Subcutaneous adipose tissue (tissue), 4 donors: Measurements from ENCODE around the gene GAK. TPM values are rescaled to one million over a fixed set of nuclear protein-coding genes. Genes with fewer than 3 reads are reported as not detected.

ENCODE experiments used
- total RNA-seq, 4 donors: library from RNA; depleted of rRNA; stranded (reverse); fragments of >200 nt; gene quantifications; one replicate each; pipeline ENCODE4 v1.1.0, GENCODE V29; 2016
- TF ChIP-seq, protein P1 (sequence below): fragments of 450-650 bp; IDR thresholded peaks from one replicate; pipeline ENCODE4 v1.5.1; 2016; ENCODE audit warnings: low read depth, mild to moderate bottlenecking, control low read depth, antibody characterized with exemption, moderate library complexity

The GAK gene
- total RNA-seq, 4 donors from 2014 or later, result 37.3 to 124 (median 58.7) TPM

DNA sequence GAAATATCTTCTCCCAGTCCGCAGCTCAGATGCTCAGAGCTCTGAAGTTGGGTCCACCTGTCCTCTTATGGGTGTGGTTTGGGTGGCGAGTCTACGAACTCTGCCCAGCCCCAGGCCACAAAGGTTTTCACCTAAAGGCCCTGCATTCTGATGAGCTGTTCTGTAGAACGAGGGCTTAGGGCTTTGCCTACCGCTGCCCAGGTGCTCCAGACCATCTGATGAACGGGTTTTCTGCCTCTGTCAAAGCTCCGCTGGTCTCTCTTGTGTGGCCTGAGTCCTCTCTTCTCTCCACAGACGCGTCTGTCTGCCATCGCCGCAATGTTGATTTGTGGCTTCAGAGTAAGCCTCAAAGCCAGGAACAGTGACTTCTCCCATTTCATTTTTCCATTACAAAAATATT, 77.8 kb downstream of the GAK start:
- TF ChIP-seq, protein P1, sequence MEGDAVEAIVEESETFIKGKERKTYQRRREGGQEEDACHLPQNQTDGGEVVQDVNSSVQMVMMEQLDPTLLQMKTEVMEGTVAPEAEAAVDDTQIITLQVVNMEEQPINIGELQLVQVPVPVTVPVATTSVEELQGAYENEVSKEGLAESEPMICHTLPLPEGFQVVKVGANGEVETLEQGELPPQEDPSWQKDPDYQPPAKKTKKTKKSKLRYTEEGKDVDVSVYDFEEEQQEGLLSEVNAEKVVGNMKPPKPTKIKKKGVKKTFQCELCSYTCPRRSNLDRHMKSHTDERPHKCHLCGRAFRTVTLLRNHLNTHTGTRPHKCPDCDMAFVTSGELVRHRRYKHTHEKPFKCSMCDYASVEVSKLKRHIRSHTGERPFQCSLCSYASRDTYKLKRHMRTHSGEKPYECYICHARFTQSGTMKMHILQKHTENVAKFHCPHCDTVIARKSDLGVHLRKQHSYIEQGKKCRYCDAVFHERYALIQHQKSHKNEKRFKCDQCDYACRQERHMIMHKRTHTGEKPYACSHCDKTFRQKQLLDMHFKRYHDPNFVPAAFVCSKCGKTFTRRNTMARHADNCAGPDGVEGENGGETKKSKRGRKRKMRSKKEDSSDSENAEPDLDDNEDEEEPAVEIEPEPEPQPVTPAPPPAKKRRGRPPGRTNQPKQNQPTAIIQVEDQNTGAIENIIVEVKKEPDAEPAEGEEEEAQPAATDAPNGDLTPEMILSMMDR, result no peak

DNA sequence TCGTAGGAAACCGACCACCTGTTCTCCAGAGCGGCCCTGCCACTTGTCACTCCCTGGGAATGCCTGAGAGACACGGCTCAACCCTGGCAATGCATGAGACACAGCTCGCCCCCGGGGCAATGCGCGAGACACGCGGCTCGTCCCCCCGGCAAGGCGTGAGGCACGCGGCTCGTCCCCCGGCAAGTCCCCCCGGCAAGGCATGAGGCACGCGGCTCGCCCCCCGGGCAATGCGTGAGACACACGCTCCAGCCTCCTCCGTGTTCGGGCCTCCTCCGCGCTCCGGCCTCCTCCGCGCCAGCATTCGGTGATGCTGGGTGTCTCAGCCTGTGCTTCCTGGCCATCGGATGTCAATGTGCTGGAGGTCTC, 78.7 kb downstream of the GAK start:
- TF ChIP-seq, protein P1, result no peak

DNA sequence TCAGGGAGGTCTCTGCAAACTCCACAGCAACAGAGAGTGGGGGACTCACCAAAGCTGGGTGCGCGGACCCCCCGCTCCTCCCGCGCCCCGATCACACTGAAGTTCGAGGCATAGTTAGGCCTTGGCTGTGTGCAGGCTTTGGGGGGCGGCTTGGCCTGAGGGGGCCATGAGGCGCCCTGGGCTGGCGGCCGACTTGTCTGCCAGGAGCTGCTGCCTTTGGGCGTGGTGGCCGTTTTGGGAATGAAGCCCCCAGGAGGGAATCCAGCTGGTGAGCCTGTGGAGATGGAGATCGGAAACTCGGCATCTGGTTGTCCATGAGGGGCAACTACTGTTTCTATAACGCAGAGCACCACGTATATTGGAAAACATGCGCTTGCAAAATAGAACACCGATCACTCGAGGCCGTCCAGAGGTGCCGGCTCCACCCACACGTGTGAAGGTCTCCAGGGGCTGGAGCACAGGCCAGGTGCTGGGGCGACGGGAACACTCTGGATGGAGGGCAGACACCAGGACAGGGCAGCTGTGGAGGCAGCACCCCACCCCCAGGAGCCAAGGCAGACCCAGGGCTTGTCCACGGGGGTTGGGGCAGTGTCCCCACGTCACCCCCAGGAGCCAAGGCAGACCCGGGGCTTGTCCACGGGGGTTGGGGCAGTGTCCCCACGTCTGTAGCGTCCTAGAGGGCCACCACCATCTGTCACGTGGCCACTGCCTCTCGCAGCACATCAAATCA, 80.2 kb downstream of the GAK start:
- TF ChIP-seq, protein P1, result no peak

DNA sequence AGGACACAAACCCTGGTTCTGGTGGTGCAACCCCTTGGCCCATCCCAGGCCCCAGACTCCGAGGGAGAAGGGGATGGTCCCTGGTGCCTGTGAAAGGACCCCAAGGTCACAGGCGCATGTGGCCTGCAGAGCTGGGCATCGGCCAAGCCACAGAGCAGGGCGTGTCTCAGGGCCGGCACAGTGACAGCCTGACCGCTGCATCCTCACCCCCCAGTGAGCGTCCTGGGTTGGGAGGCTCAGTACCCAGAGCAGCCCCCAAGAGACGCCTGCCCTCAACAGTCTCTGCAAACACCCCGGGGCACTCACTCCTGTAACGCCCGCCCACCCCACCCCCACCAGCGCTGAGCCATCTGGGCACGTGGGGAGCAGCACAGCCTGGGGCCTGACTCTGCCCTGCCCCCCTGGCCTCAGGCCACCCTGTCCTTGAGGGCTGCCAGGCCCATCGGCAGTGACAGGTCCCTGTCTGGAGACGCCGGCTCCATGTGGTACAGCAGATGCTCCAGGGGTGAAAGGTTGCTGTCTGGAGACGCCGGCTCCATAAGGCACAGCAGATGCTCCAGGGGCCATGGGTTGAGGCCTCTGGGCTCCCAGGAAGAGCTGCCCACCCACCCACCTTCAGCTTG, 81.7 kb downstream of the GAK start:
- TF ChIP-seq, protein P1, result no peak

DNA sequence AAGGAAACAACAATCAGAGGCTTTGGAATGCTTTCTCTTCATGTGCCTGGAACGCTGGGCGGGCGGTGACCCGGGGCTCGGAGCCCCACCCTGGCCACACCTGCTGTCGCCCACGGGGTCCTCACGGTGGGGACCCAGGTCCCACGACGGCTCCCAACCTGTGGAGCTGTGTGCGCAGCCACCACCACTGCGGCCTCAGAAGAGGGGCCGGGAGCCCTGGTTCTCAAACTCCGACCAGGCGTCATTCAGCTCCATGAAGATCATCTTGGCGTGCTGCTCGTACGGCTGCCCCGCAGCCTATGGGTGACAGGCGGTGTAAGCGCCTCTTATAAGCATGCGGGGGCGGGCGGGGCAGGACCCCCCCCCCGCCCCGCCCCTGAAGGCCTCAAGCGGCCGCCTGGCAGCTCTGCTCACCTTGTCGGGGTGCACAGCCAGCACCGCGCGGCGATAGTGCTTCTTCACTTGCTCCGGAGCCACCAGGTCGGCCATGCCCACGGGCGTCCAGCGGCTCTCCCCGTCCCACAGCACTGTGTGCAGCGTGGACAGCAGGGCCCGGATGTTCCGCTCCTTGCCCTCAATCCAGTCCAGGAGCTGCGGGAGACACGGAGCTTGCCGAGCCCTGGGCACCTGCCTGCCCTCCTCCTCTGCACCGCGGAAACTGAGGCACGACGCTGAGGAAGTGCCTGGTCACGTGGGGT, 82.5 kb downstream of the GAK start:
- TF ChIP-seq, protein P1, result no peak

DNA sequence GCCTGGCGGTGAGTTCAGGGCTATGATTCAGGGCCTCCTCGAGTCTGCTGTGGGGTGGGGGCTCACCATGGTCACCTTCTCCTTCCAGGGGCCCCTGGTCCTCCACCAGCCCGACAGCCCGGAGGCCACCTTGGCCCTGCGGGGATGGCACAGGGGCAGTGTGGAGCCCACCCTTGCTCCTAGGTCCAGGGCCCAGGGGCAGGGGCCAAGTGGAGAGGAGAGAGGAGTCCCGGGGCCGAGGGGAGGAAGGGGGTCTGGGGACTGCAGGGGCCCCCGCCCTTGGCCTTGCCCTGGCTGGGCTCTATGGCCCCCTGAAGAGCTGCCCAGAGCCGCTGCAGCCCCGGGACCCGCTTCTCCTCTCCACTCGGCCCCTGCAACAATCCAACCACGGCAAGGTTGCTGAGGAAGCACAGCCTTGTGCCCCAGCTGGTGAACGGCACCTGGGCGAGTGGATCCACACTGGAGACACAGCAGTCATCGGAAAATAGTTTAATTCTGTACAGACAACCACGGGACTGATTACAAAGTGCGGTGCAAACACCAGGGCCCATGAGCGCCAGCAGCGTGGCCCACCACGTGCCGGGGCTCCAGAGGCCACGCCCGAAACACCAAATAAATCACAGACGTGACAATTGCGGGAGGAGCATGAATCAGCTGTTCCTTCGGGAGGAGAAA, 83.2 kb downstream of the GAK start:
- TF ChIP-seq, protein P1, result no peak

DNA sequence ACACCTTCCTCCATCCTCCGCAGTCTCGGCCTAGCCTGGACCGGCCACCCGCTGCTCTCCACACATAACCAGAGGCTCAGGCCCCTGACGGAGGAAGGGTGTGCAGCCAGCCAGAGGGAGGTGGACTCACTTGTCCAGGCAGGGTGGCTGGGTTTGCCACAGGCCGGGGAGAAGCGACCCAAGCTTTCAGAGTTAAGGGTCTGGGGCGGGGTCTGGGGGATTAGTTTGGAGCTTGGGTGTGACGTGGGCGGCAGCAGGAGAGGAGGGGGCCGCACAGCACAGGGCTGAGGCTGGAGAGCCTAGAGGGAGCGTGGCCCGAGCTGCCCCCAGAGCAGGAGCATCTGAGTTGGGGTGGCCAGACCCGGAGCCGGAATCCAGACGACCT, 83.8 kb downstream of the GAK start:
- TF ChIP-seq, protein P1, result no peak
